K562 (cell line): ENCODE results near the gene CALU. TPM values are rescaled to one million over a fixed set of nuclear protein-coding genes. Genes with fewer than 3 reads are reported as not detected.

Experiments
- CC2D1A ChIP-seq: fragments of 450-650 bp; IDR thresholded peaks from 2 replicates; pipeline ENCODE4 v1.6.1; 2017; ENCODE audit warnings: mild to moderate bottlenecking
- HNRNPL ChIP-seq: fragments of 200-400 bp; formaldehyde crosslinking; IDR thresholded peaks from 2 replicates; pipeline ENCODE4 v1.6.1; 2017; ENCODE audit warnings: low read depth, mild to moderate bottlenecking, low read length
- MCM3 ChIP-seq: fragments of 450-650 bp; IDR thresholded peaks from 2 replicates; pipeline ENCODE4 v1.6.1; 2016
- POLR2B ChIP-seq: fragments of 450-650 bp; IDR thresholded peaks from 2 replicates; pipeline ENCODE4 v1.6.1; 2018; ENCODE audit warnings: low read depth; ENCODE audit not compliant: partially characterized antibody
- RBBP5 ChIP-seq: fragments of 200-600 bp; sonication (generic); IDR thresholded peaks from 2 replicates; pipeline ENCODE4 v1.6.1; 2012; ENCODE audit warnings: borderline replicate concordance, mild to moderate bottlenecking, low read length, control low read depth, inconsistent platforms; ENCODE audit not compliant: insufficient read depth, poor library complexity, severe bottlenecking
- SRSF1 ChIP-seq: fragments of 200-400 bp; formaldehyde crosslinking; IDR thresholded peaks from 2 replicates; pipeline ENCODE4 v1.6.1; 2017; ENCODE audit warnings: mild to moderate bottlenecking, low read depth, low read length, moderate library complexity
- ZNF316 ChIP-seq: fragments of 450-650 bp; IDR thresholded peaks from 2 replicates; pipeline ENCODE4 v1.6.1; 2016
- ZNF384 ChIP-seq: IDR thresholded peaks from 2 replicates; pipeline ENCODE4 v1.6.1; 2012; ENCODE audit warnings: low read depth, low read length, improper control_type of control experiment
- ZNF551 ChIP-seq: fragments of 250-450 bp; sonication (Bioruptor Pico); IDR thresholded peaks from 2 replicates; pipeline ENCODE4 v1.5.0; 2021; ENCODE audit warnings: mild to moderate bottlenecking, moderate library complexity
- ZNF76 ChIP-seq: fragments of 250-450 bp; sonication (Bioruptor Pico); IDR thresholded peaks from 2 replicates; pipeline ENCODE4 v1.4.0; 2020; ENCODE audit warnings: mild to moderate bottlenecking, moderate library complexity, borderline replicate concordance
- ZNF780A ChIP-seq: fragments of 250-450 bp; sonication (Bioruptor Pico); IDR thresholded peaks from 2 replicates; pipeline ENCODE4 v1.5.0; 2021; ENCODE audit warnings: mild to moderate bottlenecking
- polyA plus RNA-seq, 8 experiments: library from polyadenylated mRNA; depleted of rRNA in 4 of 8; stranded (reverse) in 5 of 8; unstranded in 3 of 8; fragments of >200 nt; fragmentation: Nextera tagmentation in 2 of 8; fragmentation: Illumina TruSeq in 1 of 8; extraction: Ambion mirVana in 2 of 8; extraction: Trizol in 1 of 8; gene quantifications; 2 replicates each; pipeline versions ENCODE4 v1.2.1 to v1.2.3, GENCODE V29; 2011 to 2014; ENCODE audit warnings: inconsistent platforms in 1 of 8, missing spikeins in 1 of 8
- total RNA-seq, 7 experiments: library from RNA; depleted of rRNA in 6 of 7; stranded (reverse); fragments of >200 nt in 6 of 7; fragmentation: Illumina TruSeq in 2 of 7; extraction: Trizol in 2 of 7; gene quantifications; 2 replicates each; pipeline versions ENCODE4 v1.2.1 to v1.2.3, GENCODE V29; 2011 to 2021; ENCODE audit warnings: low replicate concordance in 1 of 7
- TF ChIP-seq, protein P1 (sequence below): fragments of 250-450 bp; sonication (Bioruptor Pico); IDR thresholded peaks from 2 replicates; pipeline ENCODE4 v1.4.0; 2020; ENCODE audit warnings: mild to moderate bottlenecking, moderate library complexity
- TF ChIP-seq, protein P2 (sequence below): fragments of 250-450 bp; sonication (Bioruptor Pico); IDR thresholded peaks from 2 replicates; pipeline ENCODE4 v1.5.0; 2021

The CALU gene
- total and polyA plus RNA-seq, 9 of the 15 experiments (the other 6 are each of a cell fraction or from before 2014, with no cell fraction given), result 166 to 286 (median 215) TPM

DNA sequence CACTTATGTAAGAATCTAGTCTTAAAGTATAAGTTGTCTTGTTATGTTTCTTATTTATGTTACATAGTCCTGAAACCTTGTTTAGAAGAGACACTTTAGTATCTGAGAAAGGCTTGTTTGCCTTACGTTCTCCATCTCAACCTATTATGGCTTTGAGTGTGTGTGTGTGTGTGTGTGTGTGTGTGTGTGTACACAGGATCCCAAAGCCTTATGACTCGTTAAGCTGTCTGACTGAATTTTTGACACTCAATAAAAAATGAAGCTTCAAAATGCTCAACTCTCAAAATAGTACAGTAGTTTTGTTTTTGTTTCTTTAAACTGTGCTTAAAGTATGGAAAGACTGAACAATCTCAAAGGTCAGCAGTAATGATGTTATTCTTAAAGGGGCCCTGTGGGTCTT is 18.0 kb downstream of the CALU start (continued):
- TF ChIP-seq, protein P1, sequence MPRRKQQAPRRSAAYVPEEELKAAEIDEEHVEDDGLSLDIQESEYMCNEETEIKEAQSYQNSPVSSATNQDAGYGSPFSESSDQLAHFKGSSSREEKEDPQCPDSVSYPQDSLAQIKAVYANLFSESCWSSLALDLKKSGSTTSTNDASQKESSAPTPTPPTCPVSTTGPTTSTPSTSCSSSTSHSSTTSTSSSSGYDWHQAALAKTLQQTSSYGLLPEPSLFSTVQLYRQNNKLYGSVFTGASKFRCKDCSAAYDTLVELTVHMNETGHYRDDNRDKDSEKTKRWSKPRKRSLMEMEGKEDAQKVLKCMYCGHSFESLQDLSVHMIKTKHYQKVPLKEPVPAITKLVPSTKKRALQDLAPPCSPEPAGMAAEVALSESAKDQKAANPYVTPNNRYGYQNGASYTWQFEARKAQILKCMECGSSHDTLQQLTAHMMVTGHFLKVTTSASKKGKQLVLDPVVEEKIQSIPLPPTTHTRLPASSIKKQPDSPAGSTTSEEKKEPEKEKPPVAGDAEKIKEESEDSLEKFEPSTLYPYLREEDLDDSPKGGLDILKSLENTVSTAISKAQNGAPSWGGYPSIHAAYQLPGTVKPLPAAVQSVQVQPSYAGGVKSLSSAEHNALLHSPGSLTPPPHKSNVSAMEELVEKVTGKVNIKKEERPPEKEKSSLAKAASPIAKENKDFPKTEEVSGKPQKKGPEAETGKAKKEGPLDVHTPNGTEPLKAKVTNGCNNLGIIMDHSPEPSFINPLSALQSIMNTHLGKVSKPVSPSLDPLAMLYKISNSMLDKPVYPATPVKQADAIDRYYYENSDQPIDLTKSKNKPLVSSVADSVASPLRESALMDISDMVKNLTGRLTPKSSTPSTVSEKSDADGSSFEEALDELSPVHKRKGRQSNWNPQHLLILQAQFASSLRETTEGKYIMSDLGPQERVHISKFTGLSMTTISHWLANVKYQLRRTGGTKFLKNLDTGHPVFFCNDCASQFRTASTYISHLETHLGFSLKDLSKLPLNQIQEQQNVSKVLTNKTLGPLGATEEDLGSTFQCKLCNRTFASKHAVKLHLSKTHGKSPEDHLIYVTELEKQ (CRISPR knock-in tag), result no peak
- TF ChIP-seq ZNF384 (no peak), ZNF780A (CRISPR knock-in tag) (no peak), ZNF76 (no peak), ZNF551 (no peak), CC2D1A (no peak), HNRNPL (no peak), ZNF316 (peak; percentile 52), POLR2B (peak; percentile 40), RBBP5 (no peak), SRSF1 (no peak), MCM3 (no peak)
- TF ChIP-seq, protein P2, sequence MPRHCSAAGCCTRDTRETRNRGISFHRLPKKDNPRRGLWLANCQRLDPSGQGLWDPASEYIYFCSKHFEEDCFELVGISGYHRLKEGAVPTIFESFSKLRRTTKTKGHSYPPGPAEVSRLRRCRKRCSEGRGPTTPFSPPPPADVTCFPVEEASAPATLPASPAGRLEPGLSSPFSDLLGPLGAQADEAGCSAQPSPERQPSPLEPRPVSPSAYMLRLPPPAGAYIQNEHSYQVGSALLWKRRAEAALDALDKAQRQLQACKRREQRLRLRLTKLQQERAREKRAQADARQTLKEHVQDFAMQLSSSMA, result no peak
